ENCODE measurements around the gene VSIG10L2. TPM values are rescaled to one million over a fixed set of nuclear protein-coding genes. Genes with fewer than 3 reads are reported as not detected.

Gene VSIG10L2
- polyA plus RNA-seq, 4 donors = 0.01 to 0.10 TPM; not detected in 2

- Histone ChIP-seq H3K27me3 (ENCODE audit: control insufficient read depth in 3 of 3, insufficient read depth in 3 of 3, low read length in 3 of 3) (no peaks in the 10 kb centered on the region), H3K9me3 (ENCODE audit: control insufficient read depth in 2 of 2, insufficient read depth in 1 of 2, low read depth in 1 of 2, low read length in 1 of 2) (no peaks in the 10 kb centered on the region), H3K36me3 (ENCODE audit: control insufficient read depth in 3 of 3, insufficient read depth in 2 of 3, low read depth in 1 of 3, low read length in 3 of 3) (peaks cover 0 to 27% (median 0%) of the 10 kb centered on the region in 3 donors), H3K4me3 (ENCODE audit: low read depth in 1 of 3, low read length in 3 of 3) (no peak overlapping the region), H3K4me1 (ENCODE audit: control insufficient read depth in 3 of 3, insufficient read depth in 2 of 3, low read depth in 1 of 3, low read length in 2 of 3) (no peaks in the 10 kb centered on the region), H3K27ac (ENCODE audit: low read depth in 1 of 3, low read length in 2 of 3) (no peak overlapping the region)
- DNase-seq (no peak), FAIRE-seq (no peak)
- WGBS, 3 donors = 93 to 96% (median 95%) methylated on average over 4 of the region's 4 CpGs
Observed at GRCh38 chr11:125958872-125959400, 13.1 kb downstream of the VSIG10L2 start.

- peaks cover 0 to 27% (median 0%) of the 10 kb centered on the region in 3 donors for H3K36me3 ChIP-seq (ENCODE audit: control insufficient read depth in 3 of 3, insufficient read depth in 2 of 3, low read depth in 1 of 3, low read length in 3 of 3)
- no peak for DNase-seq
- no peak overlapping the region for H3K4me3 ChIP-seq (ENCODE audit: low read depth in 1 of 3, low read length in 3 of 3)
- H3K27me3 ChIP-seq (ENCODE audit: control insufficient read depth in 3 of 3, insufficient read depth in 3 of 3, low read length in 3 of 3) = no peaks in the 10 kb centered on the region
- no peaks in the 10 kb centered on the region for H3K4me1 ChIP-seq (ENCODE audit: control insufficient read depth in 3 of 3, insufficient read depth in 2 of 3, low read depth in 1 of 3, low read length in 2 of 3)
- WGBS, 3 donors = 93% methylated on average over 6 of the region's 6 CpGs
- H3K9me3 ChIP-seq (ENCODE audit: control insufficient read depth in 2 of 2, insufficient read depth in 1 of 2, low read depth in 1 of 2, low read length in 1 of 2) = no peaks in the 10 kb centered on the region
- FAIRE-seq = no peak
- H3K27ac ChIP-seq (ENCODE audit: low read depth in 1 of 3, low read length in 2 of 3) = no peak overlapping the region
Observed at GRCh38 chr11:125959511-125959910, 13.7 kb downstream of the VSIG10L2 start.

DNA sequence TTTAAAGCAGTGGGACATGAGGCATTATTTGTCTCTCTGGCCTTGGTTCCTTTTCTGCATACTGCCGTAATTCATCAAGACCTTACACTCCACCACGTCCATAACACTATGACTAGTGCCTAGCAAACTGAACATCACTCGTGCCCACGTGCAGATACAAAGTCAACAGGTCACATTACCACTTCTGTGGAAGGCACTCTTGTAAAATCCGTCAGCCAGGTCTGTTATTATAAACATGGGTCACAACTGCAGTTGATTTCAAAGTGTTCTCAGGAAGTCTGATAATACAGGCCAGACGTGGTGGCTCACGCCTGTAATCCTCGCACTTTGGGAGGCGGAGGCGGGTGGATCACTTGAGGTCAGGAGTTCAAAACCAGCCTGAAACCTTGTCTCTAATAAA is 14.1 kb downstream of the VSIG10L2 start:
- no peaks in the 10 kb centered on the region for H3K4me1 ChIP-seq (ENCODE audit: control insufficient read depth in 3 of 3, insufficient read depth in 2 of 3, low read depth in 1 of 3, low read length in 2 of 3)
- H3K27ac ChIP-seq (ENCODE audit: low read depth in 1 of 3, low read length in 2 of 3) = no peak overlapping the region
- FAIRE-seq = no peak
- peaks cover 0 to 25% (median 0%) of the 10 kb centered on the region in 3 donors for H3K36me3 ChIP-seq (ENCODE audit: control insufficient read depth in 3 of 3, insufficient read depth in 2 of 3, low read depth in 1 of 3, low read length in 3 of 3)
- no peak overlapping the region for H3K4me3 ChIP-seq (ENCODE audit: low read depth in 1 of 3, low read length in 3 of 3)
- DNase-seq = no peak
- no peaks in the 10 kb centered on the region for H3K27me3 ChIP-seq (ENCODE audit: control insufficient read depth in 3 of 3, insufficient read depth in 3 of 3, low read length in 3 of 3)
- no peaks in the 10 kb centered on the region for H3K9me3 ChIP-seq (ENCODE audit: control insufficient read depth in 2 of 2, insufficient read depth in 1 of 2, low read depth in 1 of 2, low read length in 1 of 2)
- WGBS, 3 donors = 84 to 87% (median 85%) methylated on average over 10 of the region's 10 CpGs

- no peaks in the 10 kb centered on the region for H3K27me3 ChIP-seq (ENCODE audit: control insufficient read depth in 3 of 3, insufficient read depth in 3 of 3, low read length in 3 of 3)
- H3K4me3 ChIP-seq (ENCODE audit: low read depth in 1 of 3, low read length in 3 of 3) = no peak overlapping the region
- H3K4me1 ChIP-seq (ENCODE audit: control insufficient read depth in 3 of 3, insufficient read depth in 2 of 3, low read depth in 1 of 3, low read length in 2 of 3) = no peaks in the 10 kb centered on the region
- no peak overlapping the region for H3K27ac ChIP-seq (ENCODE audit: low read depth in 1 of 3, low read length in 2 of 3)
- peaks cover 0 to 19% (median 0%) of the 10 kb centered on the region in 3 donors for H3K36me3 ChIP-seq (ENCODE audit: control insufficient read depth in 3 of 3, insufficient read depth in 2 of 3, low read depth in 1 of 3, low read length in 3 of 3)
- FAIRE-seq (no peak), DNase-seq (no peak)
- WGBS, 3 donors = 84 to 86% (median 85%) methylated on average over 6 of the region's 6 CpGs
- H3K9me3 ChIP-seq (ENCODE audit: control insufficient read depth in 2 of 2, insufficient read depth in 1 of 2, low read depth in 1 of 2, low read length in 1 of 2) = no peaks in the 10 kb centered on the region
Observed at GRCh38 chr11:125960771-125961170, 14.9 kb downstream of the VSIG10L2 start.

GRCh38 chr11:125967515-125967914 is 21.7 kb downstream of the VSIG10L2 start:
- H3K27ac ChIP-seq (ENCODE audit: low read depth in 1 of 3, low read length in 2 of 3) = no peak overlapping the region
- H3K9me3 ChIP-seq (ENCODE audit: control insufficient read depth in 2 of 2, insufficient read depth in 1 of 2, low read depth in 1 of 2, low read length in 1 of 2) = no peaks in the 10 kb centered on the region
- peaks cover 0 to 6% (median 0%) of the 10 kb centered on the region in 3 donors for H3K4me1 ChIP-seq (ENCODE audit: control insufficient read depth in 3 of 3, insufficient read depth in 2 of 3, low read depth in 1 of 3, low read length in 2 of 3)
- DNase-seq = no peak
- H3K4me3 ChIP-seq (ENCODE audit: low read depth in 1 of 3, low read length in 3 of 3) = no peak overlapping the region
- FAIRE-seq = no peak
- H3K27me3 ChIP-seq (ENCODE audit: control insufficient read depth in 3 of 3, insufficient read depth in 3 of 3, low read length in 3 of 3) = no peaks in the 10 kb centered on the region
- no peaks in the 10 kb centered on the region for H3K36me3 ChIP-seq (ENCODE audit: control insufficient read depth in 3 of 3, insufficient read depth in 2 of 3, low read depth in 1 of 3, low read length in 3 of 3)
- 91 to 96% (median 94%) methylated on average over 4 of the region's 4 CpGs for WGBS, 3 donors

DNA sequence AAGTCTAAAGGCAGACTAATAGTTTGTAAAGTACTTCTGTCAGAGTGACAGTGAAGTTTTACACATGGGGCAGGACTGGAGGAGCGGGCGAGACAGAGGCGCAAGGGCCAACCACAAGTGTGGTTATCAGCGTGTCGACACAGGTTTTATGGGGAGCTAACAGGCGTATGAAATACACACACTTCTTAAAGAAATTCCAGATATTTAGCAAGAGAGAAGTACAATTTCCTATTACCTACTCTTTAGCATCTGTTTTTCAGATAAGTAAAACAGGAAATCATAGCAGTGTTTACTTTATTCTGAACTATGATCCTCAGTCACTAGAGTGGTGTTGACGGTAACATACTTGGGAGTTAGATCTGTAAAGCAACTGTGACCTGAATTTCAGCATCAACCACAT is 22.5 kb downstream of the VSIG10L2 start:
- 15 to 29% (median 17%) methylated on average over 7 of the region's 7 CpGs for WGBS, 3 donors
- Histone ChIP-seq H3K27ac (ENCODE audit: low read depth in 1 of 3, low read length in 2 of 3) (peak overlapping the region in 1 of 3 donors; percentile 44), H3K36me3 (ENCODE audit: control insufficient read depth in 3 of 3, insufficient read depth in 2 of 3, low read depth in 1 of 3, low read length in 3 of 3) (no peaks in the 10 kb centered on the region), H3K9me3 (ENCODE audit: control insufficient read depth in 2 of 2, insufficient read depth in 1 of 2, low read depth in 1 of 2, low read length in 1 of 2) (no peaks in the 10 kb centered on the region), H3K27me3 (ENCODE audit: control insufficient read depth in 3 of 3, insufficient read depth in 3 of 3, low read length in 3 of 3) (no peaks in the 10 kb centered on the region), H3K4me1 (ENCODE audit: control insufficient read depth in 3 of 3, insufficient read depth in 2 of 3, low read depth in 1 of 3, low read length in 2 of 3) (peaks cover 0 to 10% (median 0%) of the 10 kb centered on the region in 3 donors), H3K4me3 (ENCODE audit: low read depth in 1 of 3, low read length in 3 of 3) (no peak overlapping the region)
- FAIRE-seq = no peak
- DNase-seq = peak; percentile 60 to 71

GRCh38 chr11:125971618-125972017 is 25.8 kb downstream of the VSIG10L2 start:
- H3K4me1 ChIP-seq (ENCODE audit: control insufficient read depth in 3 of 3, insufficient read depth in 2 of 3, low read depth in 1 of 3, low read length in 2 of 3) = peaks cover 0 to 10% (median 0%) of the 10 kb centered on the region in 3 donors
- DNase-seq (no peak), FAIRE-seq (no peak)
- H3K36me3 ChIP-seq (ENCODE audit: control insufficient read depth in 3 of 3, insufficient read depth in 2 of 3, low read depth in 1 of 3, low read length in 3 of 3) = no peaks in the 10 kb centered on the region
- no peaks in the 10 kb centered on the region for H3K9me3 ChIP-seq (ENCODE audit: control insufficient read depth in 2 of 2, insufficient read depth in 1 of 2, low read depth in 1 of 2, low read length in 1 of 2)
- no peak overlapping the region for H3K4me3 ChIP-seq (ENCODE audit: low read depth in 1 of 3, low read length in 3 of 3)
- H3K27me3 ChIP-seq (ENCODE audit: control insufficient read depth in 3 of 3, insufficient read depth in 3 of 3, low read length in 3 of 3) = no peaks in the 10 kb centered on the region
- H3K27ac ChIP-seq (ENCODE audit: low read depth in 1 of 3, low read length in 2 of 3) = no peak overlapping the region
- 72 to 87% (median 82%) methylated on average over 6 of the region's 6 CpGs for WGBS, 3 donors

DNA sequence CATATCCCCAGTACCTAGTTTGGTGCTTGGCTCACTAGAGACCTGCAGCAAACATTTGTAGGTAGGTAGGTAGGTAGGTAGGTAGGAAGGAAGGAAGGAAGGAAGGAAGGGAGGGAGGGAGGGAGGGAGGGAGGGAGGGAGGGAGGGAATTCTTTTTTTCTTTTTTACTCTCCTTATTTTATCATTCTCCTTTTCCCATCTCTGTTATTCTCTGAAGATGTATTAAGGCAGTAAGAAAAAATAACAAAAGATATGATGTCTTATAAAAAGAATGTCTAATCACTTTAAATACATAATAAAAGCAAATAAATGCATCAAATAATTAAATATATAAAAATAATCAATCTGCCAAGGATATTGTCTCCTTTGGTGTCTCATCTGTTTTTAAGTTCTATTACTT is 28.4 kb downstream of the VSIG10L2 start:
- H3K27me3 ChIP-seq (ENCODE audit: control insufficient read depth in 3 of 3, insufficient read depth in 3 of 3, low read length in 3 of 3) = no peaks in the 10 kb centered on the region
- DNase-seq (no peak), FAIRE-seq (no peak)
- H3K9me3 ChIP-seq (ENCODE audit: control insufficient read depth in 2 of 2, insufficient read depth in 1 of 2, low read depth in 1 of 2, low read length in 1 of 2) = no peaks in the 10 kb centered on the region
- H3K4me3 ChIP-seq (ENCODE audit: low read depth in 1 of 3, low read length in 3 of 3) = no peak overlapping the region
- H3K27ac ChIP-seq (ENCODE audit: low read depth in 1 of 3, low read length in 2 of 3) = no peak overlapping the region
- H3K4me1 ChIP-seq (ENCODE audit: control insufficient read depth in 3 of 3, insufficient read depth in 2 of 3, low read depth in 1 of 3, low read length in 2 of 3) = peaks cover 0 to 16% (median 0%) of the 10 kb centered on the region in 3 donors
- H3K36me3 ChIP-seq (ENCODE audit: control insufficient read depth in 3 of 3, insufficient read depth in 2 of 3, low read depth in 1 of 3, low read length in 3 of 3) = no peaks in the 10 kb centered on the region

DNA sequence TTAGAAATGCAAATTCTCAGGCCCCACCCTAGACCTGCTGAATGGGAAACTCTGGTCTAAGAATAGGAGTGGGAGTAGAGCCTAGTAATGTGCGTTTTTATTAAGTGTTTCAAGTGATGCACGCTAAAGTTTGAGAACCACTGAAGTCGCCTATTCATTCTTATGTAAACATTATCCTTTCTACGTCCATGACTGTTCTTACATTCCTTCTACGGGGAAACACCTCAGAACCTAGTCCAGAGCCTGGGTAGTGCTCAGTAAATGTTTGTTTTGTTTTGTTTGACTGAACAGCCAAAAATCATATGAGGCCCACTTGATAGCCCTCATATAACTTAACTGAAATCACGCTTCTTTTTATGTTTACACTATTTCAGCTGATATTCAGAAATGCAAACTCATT is 29.8 kb downstream of the VSIG10L2 start:
- peaks cover 0 to 16% (median 0%) of the 10 kb centered on the region in 3 donors for H3K4me1 ChIP-seq (ENCODE audit: control insufficient read depth in 3 of 3, insufficient read depth in 2 of 3, low read depth in 1 of 3, low read length in 2 of 3)
- H3K27ac ChIP-seq (ENCODE audit: low read depth in 1 of 3, low read length in 2 of 3) = no peak overlapping the region
- H3K36me3 ChIP-seq (ENCODE audit: control insufficient read depth in 3 of 3, insufficient read depth in 2 of 3, low read depth in 1 of 3, low read length in 3 of 3) = no peaks in the 10 kb centered on the region
- DNase-seq (no peak), FAIRE-seq (no peak)
- no peak overlapping the region for H3K4me3 ChIP-seq (ENCODE audit: low read depth in 1 of 3, low read length in 3 of 3)
- no peaks in the 10 kb centered on the region for H3K9me3 ChIP-seq (ENCODE audit: control insufficient read depth in 2 of 2, insufficient read depth in 1 of 2, low read depth in 1 of 2, low read length in 1 of 2)
- 87 to 90% (median 90%) methylated on average over 6 of the region's 6 CpGs for WGBS, 3 donors
- no peaks in the 10 kb centered on the region for H3K27me3 ChIP-seq (ENCODE audit: control insufficient read depth in 3 of 3, insufficient read depth in 3 of 3, low read length in 3 of 3)
